Colonic mucosa (tissue), 4 donors: ENCODE results near the gene KCNJ11. TPM values are rescaled to one million over a fixed set of nuclear protein-coding genes. Genes with fewer than 3 reads are reported as not detected.

Experiments used
- DNase-seq: peaks from one replicate; pipeline ENCODE4 v3.0.0-alpha.2; 2020
- H3K27ac ChIP-seq: fragments of 200-600 bp; one replicate; pipeline ENCODE4 v1.8.0; 2021
- H3K27me3 ChIP-seq: fragments of 200-600 bp; one replicate; pipeline ENCODE4 v1.8.0; 2021
- H3K36me3 ChIP-seq: fragments of 200-600 bp; one replicate; pipeline ENCODE4 v1.8.0; 2021
- H3K4me1 ChIP-seq: fragments of 200-600 bp; one replicate; pipeline ENCODE4 v1.8.0; 2021; ENCODE audit warnings: mild to moderate bottlenecking
- H3K4me3 ChIP-seq: fragments of 200-600 bp; one replicate; pipeline ENCODE4 v1.8.0; 2021
- H3K9ac ChIP-seq, 2 donors: one replicate each; pipeline ENCODE4 v1.7.0; 2013; ENCODE audit warnings: control low read depth in 2 of 2, low read depth in 2 of 2, low read length in 2 of 2
- H3K9me3 ChIP-seq: fragments of 200-600 bp; one replicate; pipeline ENCODE4 v1.8.0; 2021
- CTCF ChIP-seq: fragments of 200-600 bp; IDR thresholded peaks from one replicate; pipeline ENCODE4 v1.8.0; 2022; ENCODE audit warnings: antibody characterized with exemption, mild to moderate bottlenecking
- intact Hi-C: fragments of 100-400 bp; cut with DNase I; formaldehyde crosslinking; loops from one replicate; pipeline ENCODE4 v1.14.1; 2022
- total RNA-seq, 2 donors: library from RNA; stranded (reverse); fragmentation: NEBNext Ultra II Directional in 1 of 2; extraction: Animal tissue kit (Norgen Biotek cat#: 25700) in 1 of 2; gene quantifications; one replicate each; pipeline ENCODE4 v1.2.1, GENCODE V29; 2021
- donor health status: healthy.
- donor health status: DM: no; HTN: no; CAD: no.
- donor health status: DM: no; HTN: no; CAD: no.

Gene KCNJ11
- total RNA-seq, 2 donors from 2014 or later, result 1.4 to 2.9 TPM

- no peaks in the 10 kb centered on the region for H3K36me3 ChIP-seq
- DNase-seq, result no peak
- no peaks in the 10 kb centered on the region for H3K9me3 ChIP-seq
- H3K27me3 ChIP-seq, result no peaks in the 10 kb centered on the region
- peak overlapping the region in 1 of 2 donors; percentile 89 for H3K9ac ChIP-seq
- intact Hi-C loops, result loop anchor here (5.0 kb wide), 1 partner anchor 77 kb away; the partner anchor contains the start of gene NUCB2
- H3K27ac ChIP-seq, result peak overlapping the region; percentile 78
- peak overlapping the region; percentile 54 for H3K4me3 ChIP-seq
- no peak for TF ChIP-seq CTCF
- no peaks in the 10 kb centered on the region for H3K4me1 ChIP-seq
Observed at GRCh38 chr11:17353821-17354600, 34.4 kb downstream of the KCNJ11 start.

- Histone ChIP-seq H3K27me3 (no peaks in the 10 kb centered on the region), H3K4me1 (no peaks in the 10 kb centered on the region), H3K4me3 (peak overlapping the region; percentile 54), H3K27ac (peak overlapping the region; percentile 78), H3K9me3 (no peaks in the 10 kb centered on the region), H3K9ac (peak overlapping the region; percentile 74 to 89), H3K36me3 (no peaks in the 10 kb centered on the region)
- intact Hi-C loops, result loop anchor here (5.0 kb wide), 1 partner anchor 76 kb away; the partner anchor contains the start of gene NUCB2
- DNase-seq, result peak; percentile 87
- no peak for TF ChIP-seq CTCF
Observed at GRCh38 chr11:17352950-17353820, 35.3 kb downstream of the KCNJ11 start.

GRCh38 chr11:17351510-17352176 is 36.8 kb downstream of the KCNJ11 start, which contains the start of gene NCR3LG1:
NCR3LG1 (plus strand) TSS chr11:17351800; CDS start chr11:17351970, 170 bp downstream.
- Histone ChIP-seq H3K36me3 (no peaks in the 10 kb centered on the region), H3K4me3 (peak within 1 kb of the TSS; percentile 54), H3K4me1 (no peaks in the 10 kb centered on the region), H3K9me3 (no peaks in the 10 kb centered on the region), H3K9ac (peak within 1 kb of the TSS; percentile 44 to 89), H3K27ac (peak within 1 kb of the TSS; percentile 78), H3K27me3 (no peaks in the 10 kb centered on the region)
- DNase-seq, result peak; percentile 85
- intact Hi-C loops, result loop anchor here (5.0 kb wide), 1 partner anchor 74 kb away; the partner anchor contains the start of gene NUCB2
- no peak for TF ChIP-seq CTCF

GRCh38 chr11:17351172-17351509 is 37.3 kb downstream of the KCNJ11 start:
- H3K4me3 ChIP-seq, result peak overlapping the region; percentile 54
- H3K27me3 ChIP-seq, result no peaks in the 10 kb centered on the region
- no peaks in the 10 kb centered on the region for H3K9me3 ChIP-seq
- no peaks in the 10 kb centered on the region for H3K36me3 ChIP-seq
- no peak overlapping the region for H3K27ac ChIP-seq
- intact Hi-C loops, result loop anchor here (5.0 kb wide), 1 partner anchor 74 kb away; the partner anchor contains the start of gene NUCB2
- DNase-seq, result no peak
- peak overlapping the region; percentile 44 to 52 for H3K9ac ChIP-seq
- H3K4me1 ChIP-seq, result no peaks in the 10 kb centered on the region
- TF ChIP-seq CTCF, result no peak
